ENCODE results near the gene OXA1L.

The OXA1L gene

DNA sequence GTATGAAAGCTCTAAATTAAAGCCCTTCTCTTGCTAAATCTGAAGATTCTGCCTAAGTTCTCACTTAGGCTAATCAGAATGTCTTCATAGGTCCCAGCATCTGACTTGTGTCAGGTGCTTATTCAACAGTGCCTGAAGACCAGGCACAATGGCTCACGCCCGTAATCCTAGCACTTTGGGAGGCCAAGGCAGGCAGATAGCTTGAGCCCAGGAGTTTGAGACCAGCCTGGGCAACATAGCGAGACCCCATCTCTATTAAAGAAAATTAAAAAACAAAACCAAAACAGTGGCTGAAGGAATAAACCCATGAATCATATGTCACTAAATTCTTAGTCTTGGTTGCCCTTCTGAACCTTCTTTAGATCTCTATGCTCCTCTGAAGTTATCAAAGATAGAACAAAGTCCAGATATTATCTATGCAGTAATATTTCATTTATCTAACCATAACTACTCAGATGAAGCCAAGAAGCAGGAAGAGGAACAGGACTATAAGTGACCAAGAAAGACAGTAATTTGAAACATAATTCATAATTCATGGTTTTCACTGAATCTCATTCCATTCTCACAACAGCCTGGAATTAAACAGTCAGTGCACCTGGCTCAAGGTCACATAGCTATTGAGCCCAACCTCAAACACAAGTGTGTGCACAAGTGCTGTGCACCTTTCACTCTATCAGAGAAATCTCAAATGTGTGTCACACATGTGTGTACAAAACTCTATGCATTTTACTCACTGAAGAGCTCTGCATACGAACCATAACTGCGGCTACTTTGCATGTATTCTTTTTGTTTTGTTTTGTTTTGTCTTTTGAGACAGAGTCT is 42.1 kb downstream of the OXA1L start:
- no peaks in the 10 kb centered on the region for H3K9me3 ChIP-seq (replicated peaks; ENCODE audit: insufficient read depth, low read length)
- DNase-seq: no peak
- H3K4me1 ChIP-seq (ENCODE audit: low read length): 0 out of 2 replicates have a peak, but pooled peaks cover 3% of the 10 kb centered on the region
- no peak overlapping the region for H3K9ac ChIP-seq (ENCODE audit: low read length)
- H3K9me2 ChIP-seq (replicated peaks; ENCODE audit: insufficient read depth, low read length): no peaks in the 10 kb centered on the region
- H3K27me3 ChIP-seq (replicated peaks; ENCODE audit: insufficient read depth, low read length): no peaks in the 10 kb centered on the region
- no peak overlapping the region for H3K4me2 ChIP-seq (ENCODE audit: low read depth, low read length)
- H3K27ac ChIP-seq (ENCODE audit: low read length): no peak overlapping the region
- no peak overlapping the region for H2AFZ ChIP-seq (ENCODE audit: low read length)
- peaks cover 4% of the 10 kb centered on the region; the same call in 1 of the 2 replicates for H3F3A ChIP-seq (ENCODE audit: insufficient read depth, low read length)
- TF ChIP-seq EZH2phosphoT487 (IDR thresholded peaks at IDR 0.05; ENCODE audit: low read length) (no peak), CTCF (IDR thresholded peaks at IDR 0.05; ENCODE audit: low read length) (no peak), EZH2 (optimal IDR thresholded peaks at IDR 0.05; ENCODE audit: low read depth, low read length) (no peak)
- H3K36me3 ChIP-seq (replicated peaks; ENCODE audit: insufficient read depth, low read length): no peaks in the 10 kb centered on the region
- no peaks in the 10 kb centered on the region for H4K20me1 ChIP-seq (ENCODE audit: insufficient read depth, low read length)
- no peaks in the 10 kb centered on the region for H3K79me2 ChIP-seq (ENCODE audit: low read length)
- no peak overlapping the region for H3K4me3 ChIP-seq (ENCODE audit: low read length)

DNA sequence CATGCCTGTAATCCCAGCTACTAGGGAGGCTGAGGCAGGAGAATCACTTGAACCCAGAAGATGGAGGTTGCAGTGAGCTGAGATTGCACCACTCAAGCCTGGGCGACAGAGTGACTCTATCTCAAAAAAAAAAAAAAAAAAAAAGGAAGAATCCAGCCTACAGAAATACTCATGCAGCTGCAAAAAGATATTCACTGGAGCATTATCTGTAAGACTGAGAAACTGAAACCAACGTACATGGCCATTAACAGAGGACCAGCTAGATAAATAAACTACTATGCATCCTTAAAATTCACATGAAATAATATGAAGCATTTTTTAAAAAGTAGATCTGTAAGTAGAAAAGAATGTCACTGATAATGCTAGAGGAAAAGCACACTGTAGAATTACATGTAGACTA is 45.2 kb downstream of the OXA1L start:
- H3K9me2 ChIP-seq (replicated peaks; ENCODE audit: insufficient read depth, low read length): no peaks in the 10 kb centered on the region
- peaks cover 4% of the 10 kb centered on the region for H3F3A ChIP-seq (ENCODE audit: insufficient read depth, low read length)
- H3K27ac ChIP-seq (ENCODE audit: low read length): peak overlapping the region; percentile 73; the same call in 1 of the 2 replicates
- H3K4me1 ChIP-seq (ENCODE audit: low read length): peaks cover 18% of the 10 kb centered on the region
- H3K4me2 ChIP-seq (ENCODE audit: low read depth, low read length): peak overlapping the region; percentile 63; the same call in 1 of the 2 replicates
- no peak for TF ChIP-seq EZH2phosphoT487 (IDR thresholded peaks at IDR 0.05; ENCODE audit: low read length)
- TF ChIP-seq CTCF (IDR thresholded peaks at IDR 0.05; ENCODE audit: low read length): no peak
- no peak for TF ChIP-seq EZH2 (optimal IDR thresholded peaks at IDR 0.05; ENCODE audit: low read depth, low read length)
- H3K79me2 ChIP-seq (ENCODE audit: low read length): no peaks in the 10 kb centered on the region
- no peaks in the 10 kb centered on the region for H3K36me3 ChIP-seq (replicated peaks; ENCODE audit: insufficient read depth, low read length)
- H3K9ac ChIP-seq (ENCODE audit: low read length): no peak overlapping the region
- H2AFZ ChIP-seq (ENCODE audit: low read length): no peak overlapping the region
- H3K4me3 ChIP-seq (ENCODE audit: low read length): no peak overlapping the region
- H3K27me3 ChIP-seq (replicated peaks; ENCODE audit: insufficient read depth, low read length): no peaks in the 10 kb centered on the region
- H4K20me1 ChIP-seq (ENCODE audit: insufficient read depth, low read length): no peaks in the 10 kb centered on the region
- no peaks in the 10 kb centered on the region for H3K9me3 ChIP-seq (replicated peaks; ENCODE audit: insufficient read depth, low read length)
- peak; percentile 23 for DNase-seq

GRCh38 chr14:22812744-22813143 is 46.3 kb downstream of the OXA1L start:
- DNase-seq: no peak
- peaks cover 18% of the 10 kb centered on the region for H3K4me1 ChIP-seq (ENCODE audit: low read length)
- no peaks in the 10 kb centered on the region for H3K79me2 ChIP-seq (ENCODE audit: low read length)
- TF ChIP-seq EZH2 (optimal IDR thresholded peaks at IDR 0.05; ENCODE audit: low read depth, low read length) (no peak), CTCF (IDR thresholded peaks at IDR 0.05; ENCODE audit: low read length) (no peak), EZH2phosphoT487 (IDR thresholded peaks at IDR 0.05; ENCODE audit: low read length) (no peak)
- H3K36me3 ChIP-seq (replicated peaks; ENCODE audit: insufficient read depth, low read length): no peaks in the 10 kb centered on the region
- H3K4me2 ChIP-seq (ENCODE audit: low read depth, low read length): no peak overlapping the region
- no peaks in the 10 kb centered on the region for H3K9me3 ChIP-seq (replicated peaks; ENCODE audit: insufficient read depth, low read length)
- H3F3A ChIP-seq (ENCODE audit: insufficient read depth, low read length): peaks cover 4% of the 10 kb centered on the region
- no peak overlapping the region for H2AFZ ChIP-seq (ENCODE audit: low read length)
- H3K9ac ChIP-seq (ENCODE audit: low read length): no peak overlapping the region
- H4K20me1 ChIP-seq (ENCODE audit: insufficient read depth, low read length): no peaks in the 10 kb centered on the region
- H3K4me3 ChIP-seq (ENCODE audit: low read length): no peak overlapping the region
- no peaks in the 10 kb centered on the region for H3K27me3 ChIP-seq (replicated peaks; ENCODE audit: insufficient read depth, low read length)
- no peak overlapping the region for H3K27ac ChIP-seq (ENCODE audit: low read length)
- H3K9me2 ChIP-seq (replicated peaks; ENCODE audit: insufficient read depth, low read length): no peaks in the 10 kb centered on the region

Data from MM.1S (cell line).